GM18499 (cell line): Measurements from ENCODE around the gene TMCO4.
"Not testable (repeated sequence)": the region's sequence is repeated elsewhere in the genome, so short reads cannot be mapped to it uniquely, and the experiment has no call there.

Experiments
- ATAC-seq: cut with Tn5 transposase; IDR thresholded peaks from one replicate; pipeline ENCODE4 v1.9.1; 2021; ENCODE audit warnings: moderate number of reproducible peaks; ENCODE audit not compliant: insufficient read depth, unreplicated experiment

TMCO4 gene

DNA sequence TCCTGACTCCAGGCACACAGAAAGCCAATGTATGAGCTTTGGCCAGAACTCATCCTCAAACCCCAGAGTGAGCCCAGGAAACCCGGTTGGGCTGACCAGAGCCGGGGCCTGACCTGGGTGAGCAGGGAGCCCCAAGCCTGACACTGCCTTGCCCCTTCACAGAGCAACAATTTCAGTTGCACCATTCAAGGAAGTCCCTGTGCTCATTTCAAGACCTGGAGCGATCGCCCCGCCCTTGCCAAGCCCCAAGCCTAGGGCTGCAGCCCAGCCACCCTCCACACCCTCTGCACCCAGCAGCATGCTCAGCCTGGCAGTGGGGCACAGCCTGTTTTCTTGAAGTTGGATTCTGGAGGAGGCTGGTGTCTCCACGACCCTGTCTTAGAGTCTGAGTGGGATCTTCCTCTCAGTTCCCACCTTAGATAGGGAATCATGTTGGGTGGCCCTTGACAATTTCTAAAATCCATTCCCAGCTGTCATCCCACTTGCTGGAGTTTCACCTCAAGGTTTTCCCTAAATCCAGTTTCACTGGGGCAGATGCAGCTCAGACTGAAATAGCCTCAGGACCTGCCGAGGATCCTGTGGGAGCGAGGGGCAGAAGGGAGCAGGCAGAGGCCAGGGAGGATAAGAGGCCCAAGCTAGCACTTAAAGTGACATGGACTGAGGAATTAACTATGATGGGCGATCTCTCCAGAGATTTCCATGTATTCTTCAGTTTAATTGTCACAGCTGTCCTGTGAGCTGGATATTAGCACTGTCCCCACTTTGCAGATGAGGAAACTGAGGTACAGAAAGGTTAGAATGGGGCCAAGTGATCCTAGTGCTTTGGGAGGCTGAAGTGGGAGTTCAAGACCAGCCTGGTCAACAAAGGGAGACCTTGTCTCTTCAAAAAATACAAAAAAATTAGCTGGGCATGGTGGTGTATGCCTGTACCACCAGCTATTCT, 153.1 kb downstream of the TMCO4 start:
- no peak for ATAC-seq

DNA sequence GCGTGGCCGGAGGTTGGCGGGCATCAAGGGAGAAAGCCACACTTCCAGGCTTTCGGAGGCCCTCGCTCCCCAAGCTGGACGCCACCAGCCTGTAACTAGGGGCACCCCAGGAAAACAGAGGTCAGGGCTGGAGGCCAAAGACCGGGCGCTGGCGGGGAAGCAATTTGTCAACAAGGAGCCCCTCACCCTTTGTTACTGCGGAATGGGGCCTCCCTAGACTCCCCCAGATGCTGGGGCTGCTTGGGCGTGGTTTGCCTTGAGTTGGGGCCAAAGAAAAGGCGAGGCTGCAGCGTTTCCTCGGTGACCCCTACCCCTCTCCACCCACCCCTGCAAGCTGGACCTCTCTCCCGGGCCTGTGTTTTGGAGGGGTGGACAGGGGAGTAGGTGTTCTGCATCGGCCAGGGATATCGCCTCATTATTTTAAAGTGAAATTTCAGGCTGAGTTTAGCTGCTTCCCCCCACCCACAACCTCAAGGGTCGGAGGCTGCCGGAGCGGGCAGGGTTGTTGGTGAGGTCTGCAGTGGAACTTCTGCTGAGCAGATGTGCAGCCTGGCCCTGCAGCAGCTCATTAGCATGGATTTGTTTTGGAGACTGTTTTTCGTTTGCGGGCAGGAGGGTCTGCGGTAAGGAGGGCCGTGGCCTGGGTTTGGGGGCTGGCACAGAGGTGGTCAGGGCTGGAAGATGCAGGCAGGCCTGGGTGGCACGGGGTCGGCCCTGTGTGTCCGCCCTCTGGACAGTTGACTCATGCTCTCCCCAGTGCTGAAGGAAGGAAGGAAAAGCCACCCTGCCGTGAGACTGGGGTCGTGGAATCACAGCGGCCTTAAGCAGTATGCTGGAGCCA, 154.1 kb downstream of the TMCO4 start:
- no peak for ATAC-seq

DNA sequence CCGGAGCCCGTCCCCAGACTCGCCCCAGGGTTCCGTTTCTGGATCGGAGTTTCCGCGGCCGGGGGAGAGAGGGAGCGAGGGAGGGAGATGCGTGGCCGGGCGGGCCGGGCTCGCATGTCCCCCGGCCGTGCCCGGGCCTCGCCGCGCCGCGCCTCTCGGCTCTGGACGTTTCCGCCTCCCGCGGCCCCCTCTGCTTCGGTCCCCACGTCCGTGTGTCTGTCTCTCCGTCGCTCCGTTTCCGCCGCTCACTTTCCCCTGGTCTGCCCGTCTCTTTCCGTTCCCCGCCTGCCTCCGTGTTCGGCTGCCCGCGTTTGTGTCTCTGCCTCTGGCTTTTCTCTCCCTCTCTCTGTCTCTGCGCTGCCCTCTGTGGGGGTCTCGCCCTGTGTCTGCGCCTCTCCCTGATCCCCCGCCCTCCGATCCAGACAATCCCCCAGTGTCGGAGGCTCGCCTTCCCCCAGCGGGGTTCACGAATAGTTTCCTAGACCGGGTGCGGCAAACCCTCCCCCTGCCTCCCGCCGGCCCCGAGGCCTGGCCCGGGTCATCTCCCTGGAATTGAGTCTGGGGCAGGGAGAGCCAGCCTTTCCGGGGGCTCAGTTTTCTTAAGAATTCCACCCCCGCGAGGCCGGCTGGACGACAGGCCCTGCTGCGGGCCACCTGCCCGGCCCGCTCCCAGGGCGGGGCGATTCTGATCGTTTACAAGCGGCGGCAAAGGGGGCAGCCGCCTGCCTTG, 154.9 kb downstream of the TMCO4 start:
- ATAC-seq = no peak

GRCh38 chr1:19644395-19644680, 155.4 kb downstream of the TMCO4 start:
- no peak for ATAC-seq

DNA sequence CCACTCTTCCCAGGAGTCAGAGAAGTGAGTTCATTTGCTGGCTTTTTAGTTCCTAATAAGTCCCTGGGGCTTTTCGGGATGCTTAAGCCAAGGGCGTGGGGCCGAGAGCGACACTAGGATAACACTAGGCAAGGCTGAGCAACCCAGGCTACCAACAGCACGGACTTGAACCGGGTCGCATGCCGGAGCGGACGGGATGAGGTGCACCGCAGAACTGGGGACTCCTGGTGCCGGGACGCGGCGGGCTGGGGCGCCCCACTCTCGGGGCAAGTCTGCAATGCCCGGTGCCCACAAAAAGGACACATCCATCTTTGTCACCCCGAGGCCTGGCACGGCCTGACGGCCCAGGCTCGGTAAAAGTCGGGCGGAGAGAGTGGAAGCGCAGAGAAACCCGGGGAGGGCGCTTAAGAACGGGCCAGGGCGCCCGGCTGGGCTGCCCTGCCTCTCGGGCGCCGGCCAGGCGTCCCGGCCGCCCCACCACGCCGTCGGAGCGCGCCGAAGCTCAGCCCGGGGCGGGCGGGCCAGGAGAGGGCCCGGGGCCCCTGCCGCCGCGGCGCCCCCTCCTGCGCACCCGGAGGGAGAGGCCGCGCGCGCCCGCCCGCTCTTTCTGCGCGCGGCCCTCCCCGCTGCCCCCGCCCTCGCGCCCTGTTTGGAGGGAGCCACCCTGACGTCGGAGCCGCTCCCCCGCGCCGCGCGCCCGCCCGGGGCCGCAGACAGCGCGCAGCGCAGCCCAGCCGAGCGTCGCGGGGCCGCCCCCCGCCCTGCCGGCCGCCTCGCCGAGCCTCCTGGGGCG, 155.9 kb downstream of the TMCO4 start, which contains the start of gene NBL1:
Gene NBL1, plus strand, starts transcription at position 710 of the 793 bp plus-strand sequence. CDS start 10,720 bp downstream, outside the sequence.
- ATAC-seq = no peak

DNA sequence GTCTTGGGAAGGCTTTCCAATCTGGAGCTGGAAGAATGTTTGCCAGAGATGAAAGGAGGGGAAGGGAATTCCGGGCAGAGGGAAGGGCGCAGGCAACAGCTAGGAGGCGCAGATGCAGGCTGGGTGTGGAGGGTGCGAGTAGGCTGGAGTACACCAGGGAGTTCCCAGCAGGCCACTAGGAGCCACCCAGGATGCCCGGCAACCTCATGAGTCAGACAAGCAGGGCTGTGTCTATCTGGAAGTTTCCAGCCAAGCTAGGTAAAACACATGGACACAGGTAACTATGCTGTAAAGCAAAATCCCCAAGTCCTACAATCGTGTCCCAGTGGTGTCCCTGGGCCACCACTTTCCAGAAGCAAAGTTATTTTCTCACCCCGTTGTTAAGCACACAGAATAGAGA, 156.6 kb downstream of the TMCO4 start:
- ATAC-seq = no peak

- ATAC-seq = no peak
Measured at GRCh38 chr1:19640363-19641316, 159.1 kb downstream of the TMCO4 start.

- ATAC-seq = no peak
Measured at GRCh38 chr1:19639999-19640362, 159.7 kb downstream of the TMCO4 start.

GRCh38 chr1:19639228-19639627, 160.5 kb downstream of the TMCO4 start:
- not testable (repeated sequence) for ATAC-seq

DNA sequence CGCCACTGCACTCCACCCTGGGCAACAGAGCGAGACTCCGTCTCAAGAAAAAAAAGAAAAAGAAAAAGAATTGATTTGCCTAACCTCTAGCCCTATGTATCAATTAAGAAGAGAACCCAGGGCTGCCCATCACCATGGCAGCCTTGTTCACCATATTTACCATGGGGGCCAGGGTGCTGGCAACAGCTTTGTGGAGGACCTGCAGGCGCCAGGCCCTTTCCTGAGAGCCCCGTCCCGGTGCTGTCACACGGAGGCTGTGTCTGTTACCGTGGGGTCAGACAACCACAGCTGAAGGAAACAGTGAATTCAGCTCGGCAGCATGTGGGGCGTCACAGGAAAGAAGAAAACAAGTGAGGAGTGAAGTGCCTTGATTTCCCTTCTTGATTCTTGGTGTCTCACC, 162.1 kb downstream of the TMCO4 start:
- no peak for ATAC-seq

DNA sequence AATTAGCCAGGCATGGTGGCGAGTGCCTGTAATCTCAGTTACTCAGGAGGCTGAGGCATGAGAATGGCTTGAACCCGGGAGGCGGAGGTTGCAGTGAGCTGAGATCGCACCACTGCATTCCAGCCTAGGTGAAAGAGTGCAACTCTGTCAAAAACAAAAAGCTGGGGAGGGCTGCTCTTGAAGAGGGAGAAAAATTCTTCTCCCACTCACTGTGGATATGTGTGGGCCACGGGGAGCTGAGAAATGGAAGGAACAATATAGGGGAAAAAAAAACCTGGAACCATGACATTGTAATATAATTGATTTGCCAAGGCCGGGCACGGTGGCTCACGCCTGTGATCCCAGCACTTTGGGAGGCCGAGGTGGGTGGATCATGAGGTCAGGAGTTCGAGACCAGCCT, 163.0 kb downstream of the TMCO4 start:
- ATAC-seq = not testable (repeated sequence)

DNA sequence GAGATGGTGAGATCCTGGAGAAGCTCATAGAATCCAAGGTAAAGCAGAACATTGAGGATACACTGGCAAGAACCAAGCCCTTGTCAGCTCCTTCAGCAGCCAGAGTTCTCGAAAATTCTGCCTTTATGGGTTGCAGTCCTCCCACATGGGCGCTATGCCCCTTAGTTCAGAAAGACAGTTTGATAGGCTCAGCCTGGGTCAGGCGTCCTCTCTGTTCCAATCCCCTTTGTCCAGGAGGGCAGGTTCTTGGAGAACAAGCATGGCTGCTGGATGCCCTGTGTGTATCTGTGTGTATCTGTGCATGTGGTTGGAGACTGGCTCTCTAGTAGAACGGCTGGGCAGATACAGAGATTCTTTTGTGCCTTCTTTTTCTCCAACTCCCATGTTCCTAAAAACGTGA, 163.7 kb downstream of the TMCO4 start:
- ATAC-seq = no peak

GRCh38 chr1:19635646-19636045, 164.1 kb downstream of the TMCO4 start:
- ATAC-seq = no peak

DNA sequence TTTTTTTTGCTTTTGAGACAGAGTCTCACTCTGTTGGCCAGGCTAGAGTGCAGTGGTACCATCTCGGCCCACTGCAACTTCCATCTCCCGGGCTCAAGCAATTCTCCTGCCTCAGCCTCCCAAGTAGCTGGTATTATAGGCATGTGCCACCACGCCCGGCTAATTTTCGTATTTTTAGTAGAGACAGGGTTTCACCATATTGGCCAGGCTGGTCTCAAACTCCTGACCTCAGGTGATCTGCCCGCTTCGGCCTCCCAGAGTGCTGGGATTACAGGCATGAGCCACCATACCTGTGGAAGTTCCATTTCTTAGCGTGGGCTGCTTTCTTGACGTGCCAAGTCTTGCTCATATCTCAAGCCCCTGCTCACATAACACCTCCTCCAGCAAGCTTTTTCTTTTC, 164.7 kb downstream of the TMCO4 start:
- not testable (repeated sequence) for ATAC-seq

GRCh38 chr1:19633106-19633505, 166.6 kb downstream of the TMCO4 start:
- no peak for ATAC-seq
